Dendritic cell treated with granulocyte-macrophage colony-stimulating factor and Interleukin-4, amounts not matched to agents 40 ng/mL and 50 ng/mL, for 4 days (primary cell): ENCODE data around the gene ZBTB7C.
A peak's percentile ranks its signal among the peaks of the same experiment; 100 is the strongest.

ENCODE experiments used
- H3K27ac Mint-ChIP-seq: one replicate; pipeline ENCODE4 v1.8.0; 2022; ENCODE audit warnings: mild to moderate bottlenecking, mixed read lengths
- H3K27me3 Mint-ChIP-seq: one replicate; pipeline ENCODE4 v1.8.0; 2022; ENCODE audit warnings: mild to moderate bottlenecking, mixed read lengths
- H3K36me3 Mint-ChIP-seq: one replicate; pipeline ENCODE4 v1.8.0; 2022; ENCODE audit warnings: low read depth, mixed read lengths
- H3K4me1 Mint-ChIP-seq: one replicate; pipeline ENCODE4 v1.8.0; 2022; ENCODE audit warnings: low read depth, mixed read lengths
- H3K4me3 Mint-ChIP-seq: one replicate; pipeline ENCODE4 v1.8.0; 2022; ENCODE audit warnings: mild to moderate bottlenecking, moderate library complexity, mixed read lengths
- H3K9me3 Mint-ChIP-seq: one replicate; pipeline ENCODE4 v1.8.0; 2022; ENCODE audit warnings: mixed read lengths
- intact Hi-C: fragments of 100-400 bp; cut with micrococcal nuclease; formaldehyde crosslinking; loops from one replicate; pipeline ENCODE4 v1.15.0; 2022

ZBTB7C gene

DNA sequence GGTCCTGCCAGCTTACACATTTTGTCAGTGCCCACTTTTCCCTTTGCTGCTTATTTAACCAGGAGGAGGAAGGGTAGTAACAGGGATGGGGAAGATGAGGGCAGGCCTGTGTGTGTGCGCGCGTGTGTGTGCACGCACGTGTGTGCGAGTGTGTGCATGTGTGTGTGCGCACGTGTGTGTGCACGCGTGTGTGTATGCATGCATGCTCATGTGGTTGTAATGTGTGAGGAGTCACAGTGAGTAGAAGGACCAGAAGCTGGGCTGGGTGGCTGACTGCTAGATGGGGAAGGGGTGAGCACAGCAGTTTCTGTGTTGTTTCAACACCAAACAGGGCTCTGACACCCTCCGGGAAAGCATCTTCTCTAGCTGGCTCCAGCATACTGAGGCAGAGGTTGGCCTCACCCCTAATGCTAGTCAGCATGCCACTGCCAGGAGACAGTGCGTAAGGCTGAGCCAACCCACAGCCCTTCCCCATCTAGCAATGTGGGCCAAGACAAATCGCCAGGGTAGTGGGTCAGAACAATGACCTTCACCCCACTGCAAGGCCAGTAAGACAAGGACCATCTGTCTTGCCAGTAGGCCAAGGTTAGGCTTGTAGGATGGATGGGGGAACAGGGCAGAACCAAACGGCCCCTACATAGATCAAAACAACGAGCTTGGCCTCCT is 260.0 kb downstream of the ZBTB7C start:
- Mint-ChIP-seq H3K4me3 (no peak overlapping the region), H3K9me3 (no peaks in the 10 kb centered on the region), H3K36me3 (no peaks in the 10 kb centered on the region), H3K27ac (no peak overlapping the region), H3K27me3 (peaks cover 18% of the 10 kb centered on the region), H3K4me1 (no peaks in the 10 kb centered on the region)
- intact Hi-C loops: no loop called here

DNA sequence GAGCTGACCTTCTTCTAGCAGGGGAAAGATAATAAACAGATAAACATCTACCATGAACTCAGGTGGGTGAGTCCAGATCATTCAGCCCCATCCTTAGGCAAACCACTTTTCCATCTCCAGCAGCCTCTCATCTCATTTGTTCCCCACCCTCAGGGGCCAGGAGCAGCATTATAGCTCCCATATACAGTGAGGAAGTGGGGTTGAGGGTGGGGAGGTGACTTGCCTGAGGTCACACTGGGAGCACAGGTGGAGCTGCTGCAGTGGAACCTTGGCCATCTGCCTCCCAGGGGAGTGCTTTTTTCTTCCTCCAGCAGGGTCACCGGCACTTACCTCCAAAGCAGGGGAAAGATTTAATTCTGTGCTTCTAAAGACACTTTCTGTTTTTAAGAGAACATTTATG is 266.2 kb downstream of the ZBTB7C start:
- no peak overlapping the region for H3K4me3 Mint-ChIP-seq
- no peak overlapping the region for H3K27ac Mint-ChIP-seq
- intact Hi-C loops: no loop called here
- peaks cover 40% of the 10 kb centered on the region for H3K27me3 Mint-ChIP-seq
- H3K9me3 Mint-ChIP-seq: no peaks in the 10 kb centered on the region
- peaks cover 20% of the 10 kb centered on the region for H3K4me1 Mint-ChIP-seq
- H3K36me3 Mint-ChIP-seq: no peaks in the 10 kb centered on the region

DNA sequence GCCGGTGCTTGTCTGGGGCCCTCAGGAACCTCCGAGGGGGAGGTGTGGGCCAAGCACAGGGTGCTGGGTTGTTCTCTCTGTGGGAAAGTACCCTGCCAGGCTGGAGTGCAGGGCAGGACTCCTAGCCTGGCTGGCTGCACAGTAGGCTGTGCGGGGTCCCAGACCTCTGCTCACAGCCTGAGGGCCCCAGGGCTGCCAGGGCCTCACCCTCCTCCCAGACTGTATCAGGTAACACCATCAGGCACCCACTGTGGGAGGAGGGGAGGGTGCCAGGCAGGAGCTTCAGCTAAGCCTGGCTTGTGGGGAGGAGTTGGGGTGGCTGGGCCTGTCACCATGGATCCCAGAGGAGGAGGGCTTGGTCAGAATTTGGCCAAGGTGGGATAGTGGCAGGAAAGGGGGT is 266.8 kb downstream of the ZBTB7C start:
- peaks cover 26% of the 10 kb centered on the region for H3K4me1 Mint-ChIP-seq
- no peak overlapping the region for H3K27ac Mint-ChIP-seq
- peaks cover 46% of the 10 kb centered on the region for H3K27me3 Mint-ChIP-seq
- intact Hi-C loops: no loop called here
- H3K9me3 Mint-ChIP-seq: no peaks in the 10 kb centered on the region
- H3K36me3 Mint-ChIP-seq: no peaks in the 10 kb centered on the region
- no peak overlapping the region for H3K4me3 Mint-ChIP-seq

DNA sequence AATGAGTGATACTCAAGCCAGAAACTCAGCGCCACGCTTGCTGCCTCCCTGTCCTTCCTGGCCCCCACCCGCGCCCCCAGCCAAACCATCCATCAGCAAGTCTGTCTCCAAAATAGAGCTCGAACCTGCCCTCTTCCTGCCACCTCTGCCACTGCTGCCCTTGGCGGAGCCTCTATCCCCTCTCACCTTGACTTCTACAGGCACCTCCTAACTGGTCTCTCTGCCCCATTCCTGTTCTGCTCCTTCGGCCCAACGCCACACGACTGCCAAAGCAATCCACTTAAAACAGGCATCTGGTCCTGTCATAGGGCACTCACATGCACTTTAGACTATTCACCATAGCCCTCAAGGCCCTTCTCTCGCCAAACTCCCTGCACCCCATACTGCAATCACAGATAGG is 268.5 kb downstream of the ZBTB7C start:
- intact Hi-C loops: no loop called here
- no peaks in the 10 kb centered on the region for H3K36me3 Mint-ChIP-seq
- peaks cover 60% of the 10 kb centered on the region for H3K27me3 Mint-ChIP-seq
- H3K4me3 Mint-ChIP-seq: no peak overlapping the region
- H3K9me3 Mint-ChIP-seq: no peaks in the 10 kb centered on the region
- peaks cover 34% of the 10 kb centered on the region for H3K4me1 Mint-ChIP-seq
- no peak overlapping the region for H3K27ac Mint-ChIP-seq

DNA sequence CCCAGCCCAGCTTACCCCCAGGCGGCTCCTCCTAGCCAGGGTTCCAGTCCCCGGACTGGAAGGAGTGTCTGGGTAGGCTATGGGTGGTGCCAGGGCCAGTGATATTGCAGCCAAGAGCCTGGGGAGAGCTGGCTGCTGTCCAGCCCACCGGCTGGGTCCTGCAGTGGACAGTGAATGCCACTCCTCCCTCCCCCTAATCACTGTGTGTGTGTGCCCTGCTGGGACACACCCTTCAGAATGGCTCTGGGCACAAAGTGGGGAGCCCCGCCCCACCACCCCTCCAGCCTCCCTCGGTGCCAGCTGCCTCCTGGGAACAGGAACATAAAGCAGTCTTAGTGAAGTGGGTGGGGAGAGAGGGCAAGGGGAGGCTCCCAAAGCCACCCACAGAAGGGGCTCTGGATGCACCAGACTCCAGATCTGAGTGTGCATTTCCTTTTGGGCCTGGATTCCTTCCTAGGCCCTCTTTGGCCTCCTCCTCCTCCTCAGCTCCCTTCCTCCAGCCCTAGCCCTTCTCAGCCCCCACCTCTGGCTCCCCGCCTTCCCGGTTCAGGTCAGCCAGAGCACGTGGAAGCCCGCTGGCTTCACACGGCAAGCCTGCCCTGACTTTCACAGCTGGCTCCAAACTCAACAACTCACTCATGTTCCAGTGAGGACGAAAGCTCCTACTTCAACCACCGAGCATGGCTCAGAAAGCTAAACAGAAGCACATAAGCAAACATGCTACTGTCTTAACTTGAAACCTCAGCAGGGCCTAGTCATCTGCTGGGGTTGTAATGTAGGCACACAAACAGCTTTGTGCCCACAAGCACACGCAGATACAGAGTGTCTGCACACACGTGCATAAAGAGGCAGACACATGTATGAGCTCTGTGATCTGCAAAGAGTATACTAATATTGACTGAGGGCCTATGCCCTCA is 269.5 kb downstream of the ZBTB7C start:
- Mint-ChIP-seq H3K9me3 (no peaks in the 10 kb centered on the region), H3K4me1 (peaks cover 34% of the 10 kb centered on the region), H3K27ac (peak overlapping the region; percentile 30), H3K36me3 (no peaks in the 10 kb centered on the region), H3K4me3 (no peak overlapping the region), H3K27me3 (peaks cover 65% of the 10 kb centered on the region)
- intact Hi-C loops: no loop called here

DNA sequence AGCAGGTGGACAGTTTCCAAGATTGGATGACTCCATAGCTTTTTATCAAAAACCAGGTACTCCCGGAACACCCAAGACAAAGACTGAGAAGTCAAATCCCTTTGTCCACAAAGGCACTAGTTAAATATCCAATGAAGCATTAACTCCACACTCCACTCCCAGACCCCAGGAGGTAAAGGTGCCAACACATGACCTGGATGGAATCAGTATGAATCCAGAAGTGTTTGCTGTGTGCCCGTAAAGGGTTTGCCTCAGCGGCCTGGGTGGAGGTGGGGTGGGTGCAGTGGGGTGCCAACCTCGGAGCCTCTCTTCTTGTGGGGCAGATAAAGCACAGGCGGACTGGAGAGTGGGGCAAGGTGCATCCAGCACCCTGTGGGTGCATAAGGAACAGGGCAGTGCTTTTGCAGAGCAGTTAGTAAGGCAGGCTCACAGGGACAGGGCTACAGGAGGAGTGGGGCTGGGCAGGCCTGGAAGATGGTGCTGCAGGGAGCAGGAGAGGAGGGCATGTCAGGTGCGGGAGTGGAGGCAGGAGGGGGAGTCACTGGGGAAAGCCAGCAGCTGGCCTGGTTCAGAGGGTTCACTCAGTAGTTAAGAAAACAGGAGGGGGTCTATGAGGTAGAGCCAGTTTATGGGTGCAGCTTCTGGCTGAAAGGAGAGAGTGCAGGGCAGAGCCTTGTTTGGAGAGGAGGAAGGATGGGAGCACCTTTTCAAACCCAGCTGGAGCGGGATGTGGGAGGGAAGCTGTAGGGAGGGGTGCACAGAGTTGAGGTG is 270.3 kb downstream of the ZBTB7C start:
- Mint-ChIP-seq H3K27ac (no peak overlapping the region), H3K9me3 (no peaks in the 10 kb centered on the region), H3K4me3 (no peak overlapping the region), H3K36me3 (no peaks in the 10 kb centered on the region), H3K4me1 (peaks cover 34% of the 10 kb centered on the region), H3K27me3 (peaks cover 72% of the 10 kb centered on the region)
- intact Hi-C loops: no loop called here

DNA sequence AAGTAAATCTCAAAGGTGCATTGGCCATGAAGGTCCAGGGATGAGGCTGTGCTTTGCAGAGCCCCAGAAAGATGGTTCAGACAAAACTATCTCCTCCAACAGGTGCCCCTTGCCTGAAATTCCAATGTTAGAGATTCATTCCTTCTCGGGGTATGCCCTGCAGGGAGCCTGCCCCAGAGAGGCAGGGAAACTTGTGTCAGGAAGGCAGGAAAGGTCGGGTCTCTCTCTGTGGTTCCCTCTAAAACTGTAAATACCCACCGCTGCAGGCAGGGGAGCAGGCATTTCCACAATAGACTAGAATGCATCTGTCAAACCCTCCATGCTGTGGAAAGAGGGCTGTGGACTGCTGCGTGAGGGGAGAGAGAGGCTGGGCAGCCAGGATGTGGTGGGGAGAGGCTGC is 271.0 kb downstream of the ZBTB7C start:
- Mint-ChIP-seq H3K9me3 (no peaks in the 10 kb centered on the region), H3K4me1 (peaks cover 34% of the 10 kb centered on the region), H3K27me3 (peaks cover 73% of the 10 kb centered on the region), H3K36me3 (no peaks in the 10 kb centered on the region), H3K4me3 (no peak overlapping the region), H3K27ac (no peak overlapping the region)
- intact Hi-C loops: no loop called here

DNA sequence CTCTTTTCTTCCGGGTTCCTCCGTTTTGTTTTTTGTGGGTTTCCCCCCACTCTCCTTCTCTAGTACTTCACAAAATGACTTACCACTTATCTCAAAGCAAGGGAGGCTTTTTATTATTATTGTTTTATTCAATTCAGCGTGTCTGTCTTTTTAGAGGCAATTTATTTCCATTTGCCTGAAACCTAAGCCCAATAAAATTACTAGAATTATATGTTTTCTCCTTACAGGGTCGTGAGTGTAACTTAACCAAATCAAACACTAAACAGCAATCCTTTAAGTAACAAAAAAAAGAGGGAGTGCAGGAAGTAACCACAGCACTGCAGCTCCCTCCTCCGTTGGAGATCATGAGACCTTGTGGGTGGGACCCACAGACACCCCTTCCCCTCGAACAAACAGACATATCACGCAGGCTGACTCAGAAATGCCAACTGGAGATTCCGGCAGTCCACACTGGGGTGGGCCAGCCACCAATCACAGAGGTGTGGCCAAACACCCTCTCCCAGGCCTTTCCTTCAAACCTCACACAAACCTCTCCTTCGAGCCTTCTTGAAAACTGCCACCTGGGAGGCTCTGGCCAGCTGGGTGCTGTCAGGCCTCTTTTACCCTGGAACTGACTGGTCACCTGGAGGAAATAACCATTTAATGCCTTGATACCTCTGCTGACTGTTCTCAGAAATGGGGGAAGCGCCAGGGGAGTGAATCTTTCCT is 271.7 kb downstream of the ZBTB7C start:
- peaks cover 34% of the 10 kb centered on the region for H3K4me1 Mint-ChIP-seq
- H3K9me3 Mint-ChIP-seq: no peaks in the 10 kb centered on the region
- intact Hi-C loops: no loop called here
- peak overlapping the region; percentile 20 for H3K4me3 Mint-ChIP-seq
- peaks cover 72% of the 10 kb centered on the region for H3K27me3 Mint-ChIP-seq
- H3K27ac Mint-ChIP-seq: no peak overlapping the region
- H3K36me3 Mint-ChIP-seq: no peaks in the 10 kb centered on the region

DNA sequence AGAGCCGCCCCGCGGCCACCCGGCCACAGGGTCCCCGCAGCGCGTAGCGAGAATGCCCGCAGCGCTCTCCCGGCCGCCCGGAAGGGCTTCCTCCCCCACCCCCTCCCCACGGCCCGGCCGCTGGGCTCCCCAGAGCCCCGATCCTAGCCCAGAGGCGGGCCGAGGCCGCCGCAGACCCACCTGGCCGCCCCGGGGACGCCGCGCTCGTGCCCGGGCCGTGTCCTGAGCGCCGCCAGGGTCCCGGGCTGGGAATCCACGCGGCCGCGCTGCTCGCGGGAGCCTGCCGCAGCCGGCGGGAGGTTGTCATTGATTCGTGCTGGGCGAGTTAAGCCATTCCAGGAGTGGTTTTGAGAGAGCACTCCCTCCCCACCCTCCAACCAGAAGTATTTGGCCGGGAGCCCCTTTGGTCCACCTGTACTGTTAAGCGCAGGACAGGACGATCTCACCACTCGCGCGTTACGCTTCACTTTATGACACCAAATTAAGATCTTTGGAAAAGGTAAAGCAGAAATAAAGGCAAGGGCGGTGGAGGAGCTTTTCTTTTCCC is 272.3 kb downstream of the ZBTB7C start:
- H3K36me3 Mint-ChIP-seq: no peaks in the 10 kb centered on the region
- H3K9me3 Mint-ChIP-seq: no peaks in the 10 kb centered on the region
- H3K27ac Mint-ChIP-seq: no peak overlapping the region
- peaks cover 69% of the 10 kb centered on the region for H3K27me3 Mint-ChIP-seq
- peak overlapping the region; percentile 69 for H3K4me3 Mint-ChIP-seq
- peaks cover 34% of the 10 kb centered on the region for H3K4me1 Mint-ChIP-seq
- intact Hi-C loops: no loop called here

DNA sequence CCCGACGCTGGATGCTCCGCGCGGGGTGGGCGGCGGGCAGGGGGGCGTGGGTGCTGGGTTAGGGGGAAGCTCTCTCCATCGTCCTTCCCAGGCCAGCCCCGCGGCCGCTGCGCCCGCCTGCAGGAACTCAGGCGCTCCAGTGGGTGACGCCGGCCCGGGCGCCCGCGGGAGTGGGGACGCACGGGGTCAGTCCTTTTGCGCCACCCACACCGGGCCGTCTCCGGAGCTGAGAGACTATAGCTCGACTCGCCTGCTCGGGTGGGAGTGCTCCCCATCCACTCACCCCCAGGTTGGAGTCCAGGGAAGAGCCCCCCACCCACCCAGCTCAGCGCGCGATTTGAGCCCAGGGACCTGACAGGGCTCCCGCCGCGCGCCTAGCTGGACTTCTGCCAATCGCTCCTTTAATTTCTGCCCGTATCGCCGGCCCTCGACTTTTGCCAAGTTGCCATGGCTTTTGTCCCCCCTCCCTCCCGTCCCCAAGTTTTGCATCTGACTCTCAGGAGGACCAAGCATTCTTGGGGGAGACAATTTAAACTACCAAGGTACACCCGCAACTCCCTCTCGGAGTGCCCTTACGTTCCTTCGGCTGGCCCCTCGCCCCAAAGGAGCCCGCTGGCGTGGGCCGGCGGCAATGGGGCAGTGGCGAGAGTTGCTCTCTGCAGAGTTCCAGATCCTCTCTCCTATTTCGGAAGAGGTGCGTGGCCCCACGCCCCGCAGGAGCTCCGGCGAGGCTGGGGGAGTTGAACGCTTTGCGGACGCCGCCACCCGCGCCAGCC is 272.9 kb downstream of the ZBTB7C start:
- H3K4me3 Mint-ChIP-seq: peak overlapping the region; percentile 69
- peaks cover 70% of the 10 kb centered on the region for H3K27me3 Mint-ChIP-seq
- intact Hi-C loops: no loop called here
- no peaks in the 10 kb centered on the region for H3K9me3 Mint-ChIP-seq
- H3K36me3 Mint-ChIP-seq: no peaks in the 10 kb centered on the region
- peaks cover 34% of the 10 kb centered on the region for H3K4me1 Mint-ChIP-seq
- no peak overlapping the region for H3K27ac Mint-ChIP-seq

DNA sequence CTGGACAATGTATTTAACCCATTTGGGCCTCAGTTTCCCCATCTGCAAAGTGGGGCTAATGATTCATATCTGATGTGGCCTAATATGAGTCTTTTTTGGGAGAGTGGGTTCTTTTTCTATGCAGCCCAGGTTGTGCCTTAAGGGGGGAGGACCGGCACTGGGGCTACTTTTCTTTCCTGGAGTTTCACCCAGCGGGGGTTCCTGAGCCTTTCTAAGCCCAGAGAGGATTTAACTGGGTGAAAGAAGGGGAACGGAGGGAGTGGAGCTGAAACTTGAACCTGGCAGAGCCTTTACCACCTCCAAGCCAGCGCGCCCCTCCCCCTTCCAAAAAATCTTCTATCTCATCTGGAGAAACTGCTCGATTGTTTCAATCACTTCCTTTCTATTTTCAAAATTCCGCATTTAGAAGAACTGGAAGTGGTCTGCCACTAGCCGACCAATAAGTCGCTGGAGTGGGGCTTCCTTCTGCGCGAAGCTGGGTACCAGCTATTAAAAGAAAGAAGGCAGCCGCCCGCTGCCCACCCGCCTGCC is 273.7 kb downstream of the ZBTB7C start:
- H3K9me3 Mint-ChIP-seq: no peaks in the 10 kb centered on the region
- H3K36me3 Mint-ChIP-seq: no peaks in the 10 kb centered on the region
- peaks cover 70% of the 10 kb centered on the region for H3K27me3 Mint-ChIP-seq
- H3K4me1 Mint-ChIP-seq: peaks cover 34% of the 10 kb centered on the region
- H3K27ac Mint-ChIP-seq: no peak overlapping the region
- H3K4me3 Mint-ChIP-seq: peak overlapping the region; percentile 69
- intact Hi-C loops: no loop called here

DNA sequence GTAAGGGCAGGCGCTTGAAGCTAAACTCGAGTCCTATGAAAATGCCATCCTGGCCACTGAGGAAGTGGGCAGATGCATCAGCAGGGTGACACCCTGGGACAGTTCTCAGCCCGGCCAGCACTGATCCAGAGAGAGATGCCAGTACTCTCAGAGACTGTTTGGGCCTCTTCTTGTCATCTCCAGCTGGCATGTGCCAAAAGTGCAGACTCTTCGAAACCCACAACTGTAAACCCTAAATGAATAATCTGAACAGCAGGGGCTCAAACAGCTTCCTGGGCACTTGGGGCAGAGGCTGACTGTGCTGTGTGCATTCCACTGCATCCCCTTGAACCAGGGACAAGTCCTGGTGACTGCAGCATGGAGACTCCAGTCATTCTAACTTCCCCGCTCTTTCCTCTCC is 274.6 kb downstream of the ZBTB7C start:
- H3K9me3 Mint-ChIP-seq: no peaks in the 10 kb centered on the region
- H3K27me3 Mint-ChIP-seq: peaks cover 68% of the 10 kb centered on the region
- peaks cover 29% of the 10 kb centered on the region for H3K4me1 Mint-ChIP-seq
- H3K4me3 Mint-ChIP-seq: no peak overlapping the region
- no peak overlapping the region for H3K27ac Mint-ChIP-seq
- H3K36me3 Mint-ChIP-seq: no peaks in the 10 kb centered on the region
- intact Hi-C loops: no loop called here
